GM13977 (cell line): ENCODE results near the gene TFPT.
"Not testable (repeated sequence)": the region's sequence is repeated elsewhere in the genome, so short reads cannot be mapped to it uniquely, and the experiment has no call there.

Experiments used
- DNase-seq: peaks from one replicate; pipeline ENCODE4 v3.0.0; 2012; ENCODE audit warnings: low spot score
- in situ Hi-C: fragments of 300-500 bp; cut with MboI; formaldehyde crosslinking; loops from one replicate; pipeline ENCODE4 v1.12.0; 2022; ENCODE audit warnings: low sequenced_read_pairs, low pct_unique_long_range_greater_than_20kb, mixed read lengths, inconsistent platforms; ENCODE audit not compliant: unreplicated experiment
- TF ChIP-seq, protein P1 (sequence below): IDR thresholded peaks from 2 replicates; pipeline ENCODE4 v1.5.1; 2012; ENCODE audit warnings: mild to moderate bottlenecking, control low read depth; ENCODE audit not compliant: insufficient read depth; ENCODE audit errors: extremely low read depth, missing control alignments

The TFPT gene

GRCh38 chr19:54099190-54099902, 16.1 kb downstream of the TFPT start:
- TF ChIP-seq, protein P1, sequence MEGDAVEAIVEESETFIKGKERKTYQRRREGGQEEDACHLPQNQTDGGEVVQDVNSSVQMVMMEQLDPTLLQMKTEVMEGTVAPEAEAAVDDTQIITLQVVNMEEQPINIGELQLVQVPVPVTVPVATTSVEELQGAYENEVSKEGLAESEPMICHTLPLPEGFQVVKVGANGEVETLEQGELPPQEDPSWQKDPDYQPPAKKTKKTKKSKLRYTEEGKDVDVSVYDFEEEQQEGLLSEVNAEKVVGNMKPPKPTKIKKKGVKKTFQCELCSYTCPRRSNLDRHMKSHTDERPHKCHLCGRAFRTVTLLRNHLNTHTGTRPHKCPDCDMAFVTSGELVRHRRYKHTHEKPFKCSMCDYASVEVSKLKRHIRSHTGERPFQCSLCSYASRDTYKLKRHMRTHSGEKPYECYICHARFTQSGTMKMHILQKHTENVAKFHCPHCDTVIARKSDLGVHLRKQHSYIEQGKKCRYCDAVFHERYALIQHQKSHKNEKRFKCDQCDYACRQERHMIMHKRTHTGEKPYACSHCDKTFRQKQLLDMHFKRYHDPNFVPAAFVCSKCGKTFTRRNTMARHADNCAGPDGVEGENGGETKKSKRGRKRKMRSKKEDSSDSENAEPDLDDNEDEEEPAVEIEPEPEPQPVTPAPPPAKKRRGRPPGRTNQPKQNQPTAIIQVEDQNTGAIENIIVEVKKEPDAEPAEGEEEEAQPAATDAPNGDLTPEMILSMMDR, result no peak
- DNase-seq, result no peak
- in situ Hi-C loops, result no loop called here

- in situ Hi-C loops, result no loop called here
- DNase-seq, result no peak
Measured at GRCh38 chr19:54096617-54097106, 18.8 kb downstream of the TFPT start.

DNA sequence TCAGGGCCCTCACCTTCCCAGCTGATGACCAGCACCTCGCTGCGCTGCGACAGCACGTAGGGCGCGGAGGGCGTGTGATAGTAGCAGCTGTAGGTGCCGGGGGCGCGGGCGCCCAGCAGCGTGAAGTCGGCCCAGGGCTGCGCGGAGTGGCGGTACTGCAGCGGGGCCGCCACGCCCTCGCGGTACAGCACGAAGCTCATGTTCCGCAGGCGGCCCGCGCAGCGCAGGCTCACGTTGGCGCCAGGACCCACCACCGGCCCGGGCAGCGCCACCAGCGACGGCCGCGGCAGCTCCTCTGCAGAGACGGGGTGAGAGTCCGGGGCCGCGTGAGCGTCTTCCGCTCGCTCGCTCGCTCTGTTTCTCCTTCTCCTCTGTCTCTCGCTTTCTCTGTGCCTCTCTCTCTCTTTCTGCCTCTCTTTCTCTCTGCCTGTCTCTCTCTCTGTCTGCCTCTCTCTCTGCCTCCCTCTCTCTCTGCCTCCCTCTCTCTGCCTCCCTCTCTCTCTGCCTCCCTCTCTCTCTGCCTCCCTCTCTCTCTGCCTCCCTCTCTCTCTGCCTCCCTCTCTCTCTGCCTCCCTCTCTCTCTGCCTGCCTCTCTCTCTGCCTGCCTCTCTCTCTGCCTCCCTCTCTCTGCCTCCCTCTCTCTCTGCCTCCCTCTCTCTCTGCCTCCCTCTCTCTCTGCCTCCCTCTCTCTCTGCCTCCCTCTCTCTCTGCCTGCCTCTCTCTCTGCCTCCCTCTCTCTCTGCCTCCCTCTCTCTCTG, 19.4 kb downstream of the TFPT start:
- in situ Hi-C loops, result not testable (repeated sequence)
- DNase-seq, result peak; percentile 64

More at GRCh38 chr19:54096617-54097106, 18.8 kb downstream of the TFPT start:
- TF ChIP-seq, protein P1, result peak; percentile 40

DNA sequence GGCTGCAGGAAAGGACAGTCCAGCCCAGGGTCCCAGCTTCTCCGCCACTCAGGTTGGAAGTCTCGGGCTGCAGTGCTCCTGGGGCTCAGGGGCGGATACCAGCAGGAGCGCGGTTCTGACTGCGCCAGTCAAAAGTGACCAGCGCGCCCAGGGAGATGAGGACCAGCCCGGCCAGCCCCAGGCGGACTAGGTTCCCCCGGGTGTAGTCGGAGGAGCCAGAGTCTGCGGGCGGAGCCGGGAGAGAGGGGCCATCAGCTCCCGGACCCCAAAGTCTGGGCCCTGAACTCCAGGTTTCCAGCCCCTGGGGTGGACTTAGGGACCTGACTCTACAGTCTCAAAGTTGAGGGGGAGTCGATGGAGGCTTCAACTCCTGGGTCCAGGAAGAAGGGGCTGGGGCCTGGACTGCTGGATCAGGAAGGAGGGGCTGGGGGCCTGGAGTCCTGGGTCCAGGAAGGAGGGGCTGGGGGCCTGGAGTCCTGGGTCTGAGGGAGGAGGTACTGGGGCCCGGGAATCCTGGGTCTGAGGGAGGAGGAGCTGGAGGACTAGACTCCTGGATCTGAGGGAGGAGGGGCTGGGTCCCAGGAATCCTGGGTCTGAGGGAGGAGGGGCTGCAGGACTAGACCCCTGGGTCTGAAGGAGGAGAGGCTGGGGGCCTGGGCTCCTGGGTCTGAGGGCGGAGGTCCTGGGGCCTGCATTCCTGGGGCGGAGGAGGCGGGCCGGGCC, 20.2 kb downstream of the TFPT start:
- no peak for DNase-seq
- in situ Hi-C loops, result no loop called here
- TF ChIP-seq, protein P1, result no peak

- in situ Hi-C loops, result no loop called here
- no peak for DNase-seq
Measured at GRCh38 chr19:54094426-54095000, 20.9 kb downstream of the TFPT start.

DNA sequence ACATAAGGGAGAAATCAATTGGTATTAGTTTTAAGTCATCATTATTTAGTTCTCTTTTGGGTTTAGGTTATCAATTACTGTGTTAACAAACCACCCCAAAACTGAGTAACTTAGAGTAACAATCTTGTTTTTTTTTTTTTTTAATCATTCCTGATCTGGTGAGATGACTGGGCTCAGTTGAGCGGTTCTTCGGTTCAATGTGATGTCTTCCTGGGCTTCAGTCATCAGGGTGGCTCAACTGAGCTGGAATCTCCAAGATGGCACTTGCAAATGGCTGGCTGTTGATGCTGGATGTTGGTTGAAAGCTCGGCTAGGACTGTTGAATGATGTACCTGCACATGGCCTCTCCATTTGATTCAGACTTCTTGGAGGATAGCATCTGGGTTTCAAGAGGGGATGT, 31.0 kb downstream of the TFPT start:
- TF ChIP-seq, protein P1, result no peak
- no peak for DNase-seq
- in situ Hi-C loops, result no loop called here

More at GRCh38 chr19:54094426-54095000, 20.9 kb downstream of the TFPT start:
- TF ChIP-seq, protein P1, result no peak
